GM19328 (cell line): ENCODE measurements around the gene ATRNL1.
"Not testable (repeated sequence)": the region's sequence is repeated elsewhere in the genome, so short reads cannot be mapped to it uniquely, and the experiment has no call there.

ENCODE experiments used
- ATAC-seq: cut with Tn5 transposase; IDR thresholded peaks from one replicate; pipeline ENCODE4 v1.9.1; 2021; ENCODE audit warnings: mild to moderate bottlenecking, moderate library complexity; ENCODE audit not compliant: unreplicated experiment

Gene ATRNL1

GRCh38 chr10:115209133-115209532 is 116.0 kb downstream of the ATRNL1 start:
- ATAC-seq = no peak

DNA sequence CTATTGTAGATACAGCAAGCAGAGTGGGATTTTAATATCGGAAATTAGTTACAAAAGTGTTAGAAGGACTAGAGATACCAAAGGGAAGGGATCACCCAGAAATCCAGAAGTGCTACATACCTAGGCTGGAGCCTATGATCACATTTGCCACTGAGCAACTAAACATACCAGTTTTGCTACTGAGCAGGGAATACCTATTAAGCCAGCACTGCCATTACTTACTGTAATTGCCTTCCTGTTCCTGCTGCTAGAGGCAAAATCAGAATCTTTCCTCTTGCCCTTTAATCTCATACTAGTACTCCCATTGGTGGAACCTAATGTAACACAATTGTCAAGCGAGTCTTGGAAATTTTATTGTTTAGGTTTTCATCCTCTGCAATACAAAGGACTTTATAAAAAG is 121.7 kb downstream of the ATRNL1 start:
- no peak for ATAC-seq

- ATAC-seq = no peak
Measured at GRCh38 chr10:115219203-115219602, 126.0 kb downstream of the ATRNL1 start.

GRCh38 chr10:115222039-115222438 is 128.9 kb downstream of the ATRNL1 start:
- ATAC-seq = no peak

DNA sequence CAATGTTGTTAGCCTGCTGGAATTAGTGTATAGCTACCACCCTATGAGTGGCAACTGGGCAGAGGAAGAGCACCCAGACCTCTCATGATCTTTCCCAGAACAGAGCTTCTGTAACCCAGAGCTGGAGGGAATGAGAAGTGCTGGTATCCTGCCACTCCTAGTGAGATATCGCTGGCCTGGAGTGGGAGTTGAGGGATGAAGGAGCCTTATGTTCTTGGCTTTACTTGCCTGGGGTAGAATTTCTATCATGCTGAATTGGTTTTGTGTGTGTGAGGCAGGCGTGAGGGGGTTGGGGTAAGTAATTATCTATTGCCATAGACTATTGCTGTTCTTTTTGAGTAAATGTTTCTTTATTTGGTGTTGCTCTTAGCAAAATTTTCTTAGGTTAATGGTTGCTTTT is 146.6 kb downstream of the ATRNL1 start:
- no peak for ATAC-seq

DNA sequence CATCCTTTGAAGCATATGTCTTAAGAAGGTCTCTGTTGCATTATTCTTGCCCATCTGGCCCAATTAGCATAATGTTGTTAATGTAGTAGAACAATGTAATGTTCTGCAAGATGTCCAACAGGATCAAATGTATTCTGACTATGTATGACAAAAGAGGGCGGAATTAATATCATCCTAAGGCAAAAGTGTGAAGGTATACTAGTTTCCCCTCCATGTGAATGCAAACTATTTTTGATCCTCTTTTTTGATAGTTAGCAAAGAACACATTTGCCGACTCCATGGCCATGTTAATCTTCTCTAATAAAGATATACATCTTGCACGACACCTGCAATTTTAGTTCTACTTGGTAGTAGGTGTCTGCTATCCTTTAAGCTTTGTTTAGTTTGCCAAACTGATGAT is 157.6 kb downstream of the ATRNL1 start:
- ATAC-seq = no peak

DNA sequence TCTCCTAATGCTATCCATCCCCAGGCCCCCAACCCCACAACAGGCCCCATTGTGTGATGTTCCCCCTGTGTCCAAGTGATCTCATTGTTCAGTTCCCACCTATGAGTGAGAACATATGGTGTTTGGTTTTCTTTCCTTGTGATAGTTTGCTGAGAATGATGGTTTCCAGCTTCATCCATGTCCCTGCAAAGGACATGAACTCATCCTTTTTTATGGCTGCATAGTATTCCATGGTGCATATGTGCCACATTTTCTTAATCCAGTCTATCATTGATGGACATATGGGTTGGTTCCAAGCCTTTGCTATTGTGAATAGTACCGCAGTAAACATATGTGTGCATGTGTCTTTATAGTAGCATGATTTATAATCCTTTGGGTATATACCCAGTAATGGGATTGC is 160.6 kb downstream of the ATRNL1 start:
- not testable (repeated sequence) for ATAC-seq

DNA sequence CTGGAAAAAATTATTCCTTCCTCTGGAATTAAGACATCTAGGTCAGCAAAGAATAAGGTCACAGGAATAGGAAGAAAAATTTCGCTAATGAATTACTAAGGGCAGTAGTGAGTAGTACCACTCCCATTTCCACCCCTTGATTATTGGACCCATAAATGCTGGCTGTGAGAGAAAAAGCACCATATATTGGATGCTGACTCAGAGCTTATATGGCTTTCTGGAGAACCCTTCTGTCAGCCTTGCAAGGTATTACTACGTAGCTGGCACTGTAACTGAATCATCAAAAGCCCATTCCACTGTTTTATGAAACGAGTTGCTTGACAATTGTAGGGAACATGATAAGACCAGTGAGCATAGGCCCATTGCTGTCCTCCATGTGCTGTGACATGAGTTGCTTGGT is 179.3 kb downstream of the ATRNL1 start:
- no peak for ATAC-seq

GRCh38 chr10:115278294-115278693 is 185.1 kb downstream of the ATRNL1 start:
- no peak for ATAC-seq

DNA sequence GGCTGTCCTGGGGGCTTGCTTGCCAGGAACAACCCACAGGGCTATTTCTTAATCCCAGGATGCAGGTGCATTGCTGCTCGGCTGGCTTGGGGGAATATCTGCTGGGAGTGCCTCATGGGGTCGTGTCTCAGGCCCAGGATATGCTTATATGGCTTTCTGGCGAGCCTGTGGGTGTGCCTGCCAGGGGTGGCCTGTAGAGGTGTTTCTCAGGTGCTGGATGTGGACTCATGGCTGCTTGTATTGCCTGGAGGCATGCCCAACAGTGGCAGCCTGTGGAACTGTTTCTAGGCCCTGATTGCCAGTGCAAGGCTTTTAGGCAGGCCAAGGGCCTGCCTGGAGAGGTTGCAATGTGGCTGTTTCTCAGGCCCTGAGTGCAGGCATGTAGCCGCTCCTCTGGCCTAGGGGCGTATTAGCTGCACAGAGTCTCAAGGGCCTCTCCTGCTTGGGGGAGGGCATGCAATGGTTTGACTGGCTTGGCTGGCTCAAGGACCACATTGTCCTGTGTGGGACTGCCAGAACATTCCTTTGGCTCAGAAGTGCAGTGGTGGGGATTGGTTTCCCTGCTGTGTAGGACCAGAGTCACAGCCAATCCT is 202.1 kb downstream of the ATRNL1 start:
- no peak for ATAC-seq

DNA sequence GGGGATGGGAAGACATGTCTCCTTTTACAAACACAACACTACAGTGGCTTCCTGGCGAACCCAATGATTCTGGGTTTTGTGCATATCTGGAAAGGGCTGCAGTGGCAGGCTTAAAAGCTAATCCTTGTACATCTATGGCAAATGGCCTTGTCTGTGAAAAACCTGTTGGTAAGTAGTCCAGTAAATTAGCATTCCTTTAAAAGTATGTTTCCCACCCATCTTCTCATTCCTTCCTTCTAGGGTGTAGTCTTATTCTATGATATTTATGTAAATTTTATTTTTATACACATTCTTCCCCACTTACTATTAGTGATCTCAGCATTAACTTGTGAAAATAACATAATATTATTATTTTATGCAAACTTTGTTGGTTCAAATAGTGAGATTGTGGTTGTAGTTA is 206.9 kb downstream of the ATRNL1 start:
- ATAC-seq = no peak

DNA sequence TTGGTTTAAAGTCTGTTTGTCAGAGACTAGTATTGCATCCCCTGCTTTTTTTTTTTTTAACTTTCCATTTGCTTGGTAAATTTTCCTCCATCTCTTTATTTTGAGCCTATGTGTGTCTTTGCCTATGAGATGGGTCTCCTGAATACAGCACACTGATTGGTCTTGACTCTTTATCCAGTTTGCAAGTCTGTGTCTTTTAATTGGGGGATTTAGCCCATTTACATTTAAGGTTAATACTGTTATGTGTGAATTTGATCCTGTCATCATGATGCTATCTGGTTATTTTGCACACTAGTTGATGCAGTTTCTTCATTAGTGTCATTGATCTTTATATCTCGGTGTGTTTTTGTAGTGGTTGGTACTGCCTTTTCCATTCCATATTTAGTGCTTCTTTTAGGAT is 226.5 kb downstream of the ATRNL1 start:
- ATAC-seq = not testable (repeated sequence)

DNA sequence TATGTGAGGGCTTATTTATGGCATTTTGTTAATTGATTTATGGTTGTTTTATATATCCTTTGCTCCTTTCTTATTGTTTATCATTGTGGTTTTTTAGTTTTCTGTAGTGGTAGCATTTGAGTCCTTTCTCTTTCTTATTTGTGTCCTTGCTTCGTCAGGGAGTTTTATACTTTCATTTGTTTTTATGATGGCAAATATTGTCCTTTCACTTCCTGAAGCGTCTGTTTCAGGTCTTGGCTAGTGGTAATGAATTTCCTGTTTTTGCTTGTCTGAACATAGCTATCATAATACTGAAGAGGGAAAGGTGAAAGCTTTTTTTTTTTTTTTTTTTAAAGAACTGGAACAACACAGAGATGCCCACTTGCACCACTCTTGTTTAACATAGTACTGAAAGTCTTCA is 228.2 kb downstream of the ATRNL1 start:
- ATAC-seq = no peak

- ATAC-seq = no peak
Measured at GRCh38 chr10:115328331-115328730, 235.2 kb downstream of the ATRNL1 start.

DNA sequence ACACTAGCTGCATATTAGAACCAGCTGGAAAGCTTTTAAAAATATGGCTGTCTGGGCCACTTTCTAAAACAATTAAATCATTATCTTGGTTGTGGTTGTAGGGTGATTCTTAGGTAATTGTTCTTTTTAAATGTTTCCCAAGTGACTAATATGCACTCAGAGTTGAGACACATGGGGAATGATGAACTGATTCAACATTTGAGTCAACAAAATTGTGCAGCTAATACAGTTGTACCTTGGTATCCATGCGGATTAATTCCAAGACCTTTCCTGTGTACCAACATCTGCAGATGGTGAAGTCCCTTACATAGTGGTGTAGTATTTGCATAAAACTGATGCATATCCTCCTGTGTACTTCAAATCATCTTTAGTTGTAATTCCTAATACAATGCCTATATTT is 242.2 kb downstream of the ATRNL1 start:
- no peak for ATAC-seq

GRCh38 chr10:115355162-115355760 is 262.1 kb downstream of the ATRNL1 start:
- ATAC-seq = peak; percentile 85

DNA sequence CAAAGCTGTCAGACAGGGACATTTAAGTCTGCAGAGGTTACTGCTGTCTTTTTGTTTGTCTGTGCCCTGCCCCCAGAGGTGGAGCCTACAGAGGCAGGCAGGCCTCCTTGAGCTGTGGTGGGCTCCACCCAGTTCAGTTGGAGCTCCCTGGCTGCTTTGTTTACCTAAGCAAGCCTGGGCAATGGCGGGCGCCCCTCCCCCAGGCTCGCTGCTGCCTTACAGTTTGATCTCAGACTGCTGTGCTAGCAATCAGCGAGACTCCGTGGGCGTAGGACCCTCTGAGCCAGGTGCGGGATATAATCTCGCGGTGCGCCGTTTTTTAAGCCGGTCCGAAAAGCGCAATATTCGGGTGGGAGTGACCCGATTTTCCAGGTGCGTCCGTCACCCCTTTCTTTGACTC is 274.8 kb downstream of the ATRNL1 start:
- not testable (repeated sequence) for ATAC-seq

DNA sequence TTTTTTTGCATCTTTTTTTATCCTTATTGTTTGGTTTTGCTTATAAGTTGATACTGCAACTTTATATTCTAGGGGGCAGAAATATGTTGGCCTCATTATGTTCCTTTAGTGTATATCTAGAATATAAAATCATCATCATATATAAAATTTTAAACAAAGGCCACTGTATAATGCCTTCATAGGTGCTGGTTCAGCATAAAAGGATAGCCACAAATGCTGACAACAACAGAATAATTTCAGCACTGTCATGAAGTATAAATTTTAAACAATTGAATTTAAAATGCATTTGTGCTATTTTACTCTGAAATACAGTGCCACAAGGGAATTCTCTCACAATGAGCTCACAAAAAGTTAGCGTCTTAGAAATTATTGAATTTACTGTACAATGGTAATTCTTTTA is 285.9 kb downstream of the ATRNL1 start:
- no peak for ATAC-seq

GRCh38 chr10:115384665-115385064 is 291.5 kb downstream of the ATRNL1 start:
- no peak for ATAC-seq

DNA sequence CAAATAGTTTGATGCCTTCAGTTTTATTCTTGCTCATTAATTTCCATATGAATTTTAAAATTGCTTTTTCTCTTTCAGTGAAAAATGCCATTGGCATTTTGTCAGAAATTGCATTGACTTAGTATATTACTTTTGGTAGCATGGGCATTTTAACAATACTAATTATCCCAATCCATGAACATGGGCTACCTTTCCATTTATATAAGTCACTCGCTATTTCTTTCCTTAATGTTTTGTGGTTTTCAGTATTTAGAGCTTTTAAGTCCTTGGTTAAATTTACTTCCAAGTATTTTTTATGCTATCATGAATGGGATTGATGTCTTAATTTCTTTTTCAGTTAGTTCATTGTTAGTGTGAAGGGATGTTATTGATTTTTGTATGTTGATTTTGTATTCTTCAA is 297.4 kb downstream of the ATRNL1 start:
- ATAC-seq = no peak

DNA sequence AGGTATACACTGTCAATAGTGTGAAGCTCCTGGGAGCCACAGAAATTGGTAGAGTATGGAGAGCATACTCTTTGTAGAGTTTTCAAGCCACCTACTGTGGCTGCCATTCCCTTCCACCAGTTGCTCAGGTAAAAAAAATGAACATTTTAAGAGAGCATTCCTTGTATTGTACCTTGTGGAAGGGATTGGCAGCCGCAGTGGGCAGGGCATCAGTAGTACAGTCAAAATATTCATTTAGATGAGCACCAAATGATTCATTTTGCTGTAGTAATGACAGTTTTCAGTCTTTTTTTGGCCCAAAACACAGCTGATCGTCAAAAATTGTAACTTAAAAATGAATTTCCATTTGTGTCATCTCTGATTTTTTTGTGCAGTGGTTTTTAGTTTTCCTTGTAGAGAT is 304.9 kb downstream of the ATRNL1 start:
- no peak for ATAC-seq

DNA sequence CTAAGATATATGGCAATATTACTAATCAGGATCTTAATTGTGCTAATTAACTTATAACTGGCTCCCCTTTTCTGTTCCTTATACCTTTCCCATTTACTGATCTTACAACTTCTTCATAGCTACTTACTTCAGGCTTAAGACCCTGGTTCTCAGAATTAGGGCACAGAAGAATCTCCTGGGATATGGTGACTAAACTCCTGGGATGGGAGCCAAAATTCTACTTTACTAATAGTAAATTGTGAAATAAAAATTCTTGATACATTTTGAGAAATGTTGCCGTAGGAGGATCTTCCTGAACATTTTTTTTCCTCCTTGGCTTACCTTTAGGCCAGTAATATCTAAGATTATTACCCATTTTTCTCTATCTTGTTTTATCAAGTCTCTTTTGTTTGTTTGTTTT is 309.5 kb downstream of the ATRNL1 start:
- ATAC-seq = no peak

DNA sequence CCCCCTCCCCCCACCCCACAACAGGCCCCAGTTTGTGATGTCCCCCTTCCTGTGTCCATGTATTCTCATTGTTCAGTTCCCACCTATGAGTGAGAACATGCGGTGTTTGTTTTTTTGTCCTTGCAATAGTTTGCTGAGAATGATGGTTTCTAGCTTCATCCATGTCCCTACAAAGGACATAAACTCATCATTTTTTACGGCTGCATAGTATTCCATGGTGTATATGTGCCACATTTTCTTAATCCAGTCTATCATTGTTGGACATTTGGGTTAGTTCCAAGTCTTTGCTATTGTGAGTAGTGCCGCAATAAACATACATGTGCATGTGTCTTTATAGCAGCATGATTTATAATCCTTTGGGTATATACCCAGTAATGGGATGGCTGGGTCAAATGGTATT is 312.7 kb downstream of the ATRNL1 start:
- not testable (repeated sequence) for ATAC-seq
